ENCODE measurements around the gene LSM3. TPM values are rescaled to one million over a fixed set of nuclear protein-coding genes. Genes with fewer than 3 reads are reported as not detected.

Gene LSM3
- total and polyA plus RNA-seq, 9 donors: 7.9 to 18.6 (median 10.8) TPM

- 96 to 99% (median 96%) methylated on average over 9 of the region's 9 CpGs for WGBS, 3 donors
- no peak overlapping the region for H3K27ac ChIP-seq
- H3K27me3 ChIP-seq: no peaks in the 10 kb centered on the region
- no peak overlapping the region for H3K4me3 ChIP-seq
- H3K4me1 ChIP-seq (ENCODE audit: insufficient read depth): no peaks in the 10 kb centered on the region
- H3K36me3 ChIP-seq: no peaks in the 10 kb centered on the region
- H3K9me3 ChIP-seq: no peaks in the 10 kb centered on the region
- DNase-seq: no peak
- no peak for TF ChIP-seq CTCF (IDR thresholded peaks at IDR 0.05)
- no peak for TF ChIP-seq POLR2A (IDR thresholded peaks at IDR 0.05)
- TF ChIP-seq EP300 (IDR thresholded peaks at IDR 0.05): no peak
- intact Hi-C loops (cut with DNase I): no loop called here
Observed at GRCh38 chr3:14150078-14150477, 28.5 kb upstream of the LSM3 start.

DNA sequence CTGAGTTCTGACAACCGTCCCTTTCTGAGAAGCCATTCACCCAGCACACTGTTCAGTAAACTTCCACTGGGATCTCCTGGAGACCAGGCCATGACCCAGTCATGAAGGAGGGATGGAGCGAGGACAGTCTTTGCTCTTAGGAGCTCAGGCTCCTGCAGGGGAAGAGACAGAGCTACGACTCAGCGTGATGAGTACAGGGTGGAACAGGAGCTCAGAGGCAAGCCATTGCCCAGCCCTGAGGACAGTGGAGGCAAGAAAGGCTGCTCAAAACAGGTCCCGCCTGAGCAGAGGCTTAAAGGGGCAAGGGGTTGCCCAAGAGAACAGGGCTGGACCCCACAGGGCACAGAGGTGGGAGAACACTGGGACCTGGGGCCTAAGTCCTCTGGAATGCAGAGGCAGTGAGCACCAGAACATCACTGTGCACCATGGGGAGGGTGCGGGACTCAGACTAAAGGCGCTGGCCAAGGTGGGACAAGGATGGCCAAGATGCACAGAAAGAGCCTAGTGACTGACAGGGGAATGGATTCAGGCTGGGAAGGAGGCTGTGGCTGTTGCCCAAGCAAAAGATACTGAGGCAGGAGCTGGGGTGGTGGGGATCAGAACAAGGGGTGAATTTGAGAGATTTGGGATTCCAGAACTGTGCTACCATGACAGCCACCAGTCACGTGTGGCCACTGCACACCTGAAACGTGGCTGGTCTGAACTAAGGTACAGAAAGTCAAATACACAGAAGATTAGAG is 28.0 kb upstream of the LSM3 start:
- H3K36me3 ChIP-seq: no peaks in the 10 kb centered on the region
- no peaks in the 10 kb centered on the region for H3K27me3 ChIP-seq
- no peak overlapping the region for H3K4me3 ChIP-seq
- intact Hi-C loops (cut with DNase I): no loop called here
- DNase-seq: no peak
- no peaks in the 10 kb centered on the region for H3K4me1 ChIP-seq (ENCODE audit: insufficient read depth)
- no peak overlapping the region for H3K27ac ChIP-seq
- no peaks in the 10 kb centered on the region for H3K9me3 ChIP-seq
- 90 to 94% (median 93%) methylated on average over 9 of the region's 9 CpGs for WGBS, 3 donors
- TF ChIP-seq EP300 (IDR thresholded peaks at IDR 0.05): no peak

DNA sequence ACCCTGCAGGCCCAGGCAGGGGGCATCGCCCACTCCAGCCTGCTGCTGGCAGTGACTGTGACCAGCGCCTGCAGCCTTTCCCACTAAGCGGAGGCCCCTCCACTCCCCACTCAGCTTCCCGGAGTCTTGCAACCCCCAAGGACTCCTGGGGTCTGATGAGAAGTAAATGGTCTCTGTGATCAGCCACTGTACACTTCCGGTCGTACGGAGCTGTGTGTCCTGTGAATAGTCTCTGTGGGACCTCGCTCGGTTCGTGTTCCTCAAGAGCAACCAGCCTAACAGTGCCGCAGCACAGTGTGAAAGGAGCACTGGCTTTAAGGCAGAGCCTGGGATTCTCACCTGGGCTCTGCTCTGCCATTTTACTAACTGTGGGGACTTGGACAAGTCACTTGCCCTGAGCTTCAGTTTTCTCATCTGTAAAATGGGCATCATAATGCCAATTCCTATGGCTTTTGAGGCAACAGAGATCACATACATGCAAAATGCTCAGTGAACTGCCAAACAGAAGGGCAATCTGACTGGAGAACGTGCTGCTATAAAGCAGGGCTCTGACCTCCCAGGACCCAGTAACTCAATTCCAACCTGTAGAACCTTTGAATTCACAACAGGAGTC is 27.0 kb upstream of the LSM3 start:
- no peaks in the 10 kb centered on the region for H3K27me3 ChIP-seq
- H3K4me3 ChIP-seq: no peak overlapping the region
- no peak for TF ChIP-seq EP300 (IDR thresholded peaks at IDR 0.05)
- TF ChIP-seq CTCF (IDR thresholded peaks at IDR 0.05): no peak
- no peak for TF ChIP-seq POLR2A (IDR thresholded peaks at IDR 0.05)
- H3K36me3 ChIP-seq: no peaks in the 10 kb centered on the region
- H3K27ac ChIP-seq: no peak overlapping the region
- 89 to 92% (median 89%) methylated on average over 12 of the region's 12 CpGs for WGBS, 3 donors
- no peaks in the 10 kb centered on the region for H3K4me1 ChIP-seq (ENCODE audit: insufficient read depth)
- no peaks in the 10 kb centered on the region for H3K9me3 ChIP-seq
- intact Hi-C loops (cut with DNase I): no loop called here
- DNase-seq: no peak

- TF ChIP-seq EP300 (IDR thresholded peaks at IDR 0.05) (no peak), CTCF (IDR thresholded peaks at IDR 0.05) (no peak), POLR2A (IDR thresholded peaks at IDR 0.05) (no peak)
- 71 to 84% (median 76%) methylated on average over 11 of the region's 11 CpGs for WGBS, 3 donors
Observed at GRCh38 chr3:14152233-14152962, 26.2 kb upstream of the LSM3 start.

More at GRCh38 chr3:14152233-14152962, 26.2 kb upstream of the LSM3 start:
- no peak overlapping the region for H3K27ac ChIP-seq
- intact Hi-C loops (cut with DNase I): no loop called here
- no peaks in the 10 kb centered on the region for H3K4me1 ChIP-seq (ENCODE audit: insufficient read depth)
- H3K9me3 ChIP-seq: no peaks in the 10 kb centered on the region
- H3K4me3 ChIP-seq: no peak overlapping the region
- H3K27me3 ChIP-seq: no peaks in the 10 kb centered on the region
- H3K36me3 ChIP-seq: no peaks in the 10 kb centered on the region
- no peak for DNase-seq

Data from ovary (tissue), 9 donors.